Measurements from ENCODE around the gene NPW.
A peak's percentile ranks its signal among the peaks of the same experiment; 100 is the strongest.

NPW gene

DNA sequence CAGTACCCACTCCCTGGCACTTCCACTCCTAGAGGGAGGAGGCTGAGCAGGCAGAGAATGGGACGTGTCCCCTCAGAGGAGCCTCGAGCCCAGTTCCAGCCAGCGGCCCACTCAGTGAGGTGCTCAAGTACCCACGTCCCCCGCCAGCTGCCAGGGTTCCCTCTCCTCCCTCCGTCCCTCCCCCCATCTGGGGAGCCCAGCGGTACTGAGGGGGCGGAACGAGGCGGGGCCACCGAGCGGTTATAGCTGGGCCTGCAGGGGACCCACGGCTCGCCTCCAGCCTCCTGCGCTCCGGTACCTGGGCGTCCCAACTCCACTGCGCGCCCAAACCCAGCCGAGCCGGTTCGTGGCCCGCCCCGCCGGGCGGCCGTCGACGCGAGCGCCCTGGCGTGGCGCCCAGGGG is at the start of gene NPW:
Gene NPW (plus strand): TSS at position 268 of the 403 bp plus-strand sequence.
- no peak for DNase-seq

- peak; percentile 63 for DNase-seq
These were observed 47.6 kb upstream of the NPW start, which contains the start of gene TBL3 for GRCh38 chr16:1971796-1972489. TBL3 (plus strand) TSS chr16:1972053; CDS start chr16:1972165, 112 bp downstream.

GRCh38 chr16:1972490-1972877 is 47.1 kb upstream of the NPW start:
- no peak for DNase-seq

DNA sequence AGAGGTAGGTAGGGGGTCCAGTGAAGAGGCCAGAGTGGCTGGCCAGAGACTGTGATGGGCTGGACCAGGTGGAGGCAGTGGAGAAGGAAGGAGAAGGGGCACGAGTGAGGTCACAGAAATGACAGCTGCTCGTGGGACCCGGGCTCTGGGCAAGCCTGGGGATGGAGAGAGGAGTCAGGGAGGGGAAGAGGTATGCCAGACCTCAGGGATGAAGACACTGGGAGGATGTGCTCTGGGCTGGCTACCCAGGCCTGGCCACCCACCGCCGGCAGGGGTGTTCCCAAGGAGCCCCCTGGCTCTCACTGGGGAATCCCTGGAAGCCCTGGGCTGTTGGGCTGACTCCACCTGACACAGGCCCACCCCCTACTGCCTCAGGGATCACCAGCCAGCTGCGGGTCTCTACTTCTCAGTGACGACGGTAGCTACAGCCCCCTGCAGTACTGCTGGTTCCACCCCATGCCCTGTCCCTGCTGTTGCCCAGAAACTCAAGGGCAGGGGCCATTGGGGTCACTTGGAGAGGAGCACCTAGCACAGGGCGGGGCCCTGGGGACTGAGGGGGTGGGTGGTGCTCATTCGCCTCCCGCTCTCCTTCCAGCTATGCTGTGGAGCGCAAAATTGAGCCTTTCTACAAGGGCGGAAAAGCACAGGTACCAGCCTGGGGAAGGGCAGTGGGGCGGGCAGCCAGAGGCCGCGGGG is 46.0 kb upstream of the NPW start:
- no peak for DNase-seq

GRCh38 chr16:1974157-1975070 is 45.2 kb upstream of the NPW start:
- DNase-seq: no peak

GRCh38 chr16:1975432-1976215 is 44.0 kb upstream of the NPW start:
- DNase-seq: no peak

DNA sequence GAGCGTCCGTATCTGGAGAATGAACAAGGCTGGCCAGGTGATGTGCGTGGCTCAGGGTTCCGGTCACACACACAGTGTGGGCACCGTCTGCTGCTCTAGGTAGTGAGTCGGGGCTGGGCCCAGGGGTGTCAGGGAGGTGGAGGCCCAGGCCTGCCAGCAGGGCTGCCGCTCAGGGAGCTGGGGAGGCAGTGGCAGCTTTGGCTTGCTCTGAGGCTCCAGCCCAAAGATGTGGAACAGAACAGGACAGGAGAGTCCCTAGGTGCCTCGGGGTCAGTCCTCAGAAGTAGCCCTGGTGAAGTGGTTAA is 43.4 kb upstream of the NPW start:
- DNase-seq: no peak

DNA sequence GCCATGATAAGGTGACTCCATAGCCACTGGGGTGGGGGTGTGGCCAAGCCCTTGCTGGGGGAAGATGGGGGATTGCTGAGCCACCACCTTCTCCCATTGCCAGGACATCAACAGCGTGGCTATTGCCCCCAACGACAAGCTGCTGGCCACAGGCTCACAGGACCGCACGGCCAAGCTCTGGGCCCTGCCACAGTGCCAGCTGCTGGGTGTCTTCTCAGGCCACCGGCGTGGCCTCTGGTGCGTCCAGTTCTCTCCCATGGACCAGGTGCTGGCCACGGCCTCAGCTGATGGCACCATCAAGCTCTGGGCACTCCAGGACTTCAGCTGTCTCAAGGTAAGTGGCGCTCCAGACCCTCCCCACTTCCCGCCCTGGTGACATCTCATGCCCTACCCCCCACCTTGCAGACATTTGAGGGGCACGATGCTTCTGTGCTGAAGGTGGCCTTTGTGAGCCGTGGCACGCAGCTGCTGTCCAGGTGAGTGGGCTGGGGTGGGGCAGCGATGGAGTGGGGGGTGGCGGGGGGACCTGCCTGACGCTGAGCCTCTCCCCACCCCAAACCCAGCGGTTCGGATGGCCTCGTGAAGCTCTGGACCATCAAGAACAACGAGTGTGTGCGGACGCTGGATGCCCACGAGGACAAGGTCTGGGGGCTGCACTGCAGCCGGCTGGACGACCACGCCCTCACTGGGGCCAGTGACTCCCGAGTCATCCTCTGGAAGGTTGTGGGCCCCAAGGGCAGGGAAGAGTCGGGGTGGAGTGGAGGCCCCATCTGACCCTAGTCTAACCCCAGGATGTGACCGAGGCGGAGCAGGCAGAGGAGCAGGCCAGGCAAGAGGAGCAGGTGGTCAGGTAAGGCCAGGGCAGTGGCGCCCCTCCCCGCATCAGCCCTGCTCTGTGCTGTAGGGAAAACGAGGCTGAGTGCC is 42.4 kb upstream of the NPW start:
- no peak for DNase-seq

GRCh38 chr16:1977875-1978268 is 41.7 kb upstream of the NPW start:
- DNase-seq: no peak

GRCh38 chr16:1978476-1979120 is 41.0 kb upstream of the NPW start:
- no peak for DNase-seq

GRCh38 chr16:1979271-1980029 is 40.1 kb upstream of the NPW start:
- DNase-seq: no peak

GRCh38 chr16:1980030-1980769 is 39.4 kb upstream of the NPW start:
- no peak for DNase-seq

DNA sequence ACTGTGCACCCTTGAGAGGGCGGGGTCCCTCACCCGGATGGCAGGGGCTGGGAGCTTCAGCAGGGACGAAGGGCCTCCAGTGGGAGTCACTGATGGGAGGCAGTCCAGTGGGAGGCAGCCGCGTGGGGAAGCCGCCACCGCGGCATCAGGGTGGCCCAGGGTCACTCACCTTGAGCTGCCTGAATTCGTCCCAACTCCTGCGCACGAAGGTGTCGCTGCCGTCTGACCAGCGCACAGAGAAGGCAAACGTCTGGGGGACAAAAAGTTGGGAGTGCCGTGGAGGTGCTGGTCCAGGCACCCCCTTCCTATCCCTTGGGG is 38.9 kb upstream of the NPW start:
- DNase-seq: no peak

DNA sequence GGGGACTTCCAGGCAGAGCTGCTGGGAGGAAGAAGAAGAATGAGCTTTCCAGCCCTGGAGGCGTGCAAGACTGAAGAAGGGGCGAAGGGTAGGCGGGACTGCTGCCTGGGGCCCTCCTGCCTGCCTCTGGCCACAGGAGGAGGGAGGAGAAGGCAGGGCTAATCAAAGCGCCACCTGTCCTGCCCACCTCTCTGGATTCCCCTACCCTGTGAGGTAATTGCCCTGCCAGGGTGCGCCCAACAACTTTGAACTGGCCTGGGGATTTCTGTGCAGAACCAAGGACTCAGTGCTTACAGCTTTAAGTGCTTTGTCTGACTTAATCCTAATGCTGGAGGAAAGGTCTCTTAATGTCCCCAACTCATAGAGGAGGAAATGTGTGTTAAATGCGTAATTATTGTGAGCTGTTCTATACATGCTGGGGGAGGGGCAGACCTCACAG is 38.2 kb upstream of the NPW start, which contains the start of gene NOXO1:
Gene NOXO1 (minus strand): TSS at position 72 of the 439 bp plus-strand sequence. CDS start 290 bp downstream, outside the sequence.
- no peak for DNase-seq

DNA sequence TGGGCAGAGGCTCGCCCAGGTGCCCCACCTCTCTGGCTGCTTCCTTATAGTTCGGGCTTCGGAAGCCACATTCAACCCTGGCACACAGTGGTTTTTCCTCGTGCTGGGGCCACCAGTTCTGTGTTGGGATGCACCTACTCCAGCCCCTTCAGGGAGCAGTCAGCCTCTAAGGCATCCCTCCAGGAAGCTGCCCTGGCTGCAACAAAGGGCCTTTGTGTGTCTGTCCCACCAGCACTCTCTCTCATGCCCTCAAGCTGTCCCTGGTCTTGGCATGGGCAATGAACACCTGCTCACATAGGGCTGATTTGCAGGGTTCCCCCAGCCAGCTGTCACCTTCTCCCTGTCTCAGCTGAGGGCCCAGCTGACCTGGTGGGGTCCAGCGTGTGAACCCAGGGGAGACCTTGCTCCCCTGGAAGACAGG is 37.6 kb upstream of the NPW start:
- no peak for DNase-seq

DNA sequence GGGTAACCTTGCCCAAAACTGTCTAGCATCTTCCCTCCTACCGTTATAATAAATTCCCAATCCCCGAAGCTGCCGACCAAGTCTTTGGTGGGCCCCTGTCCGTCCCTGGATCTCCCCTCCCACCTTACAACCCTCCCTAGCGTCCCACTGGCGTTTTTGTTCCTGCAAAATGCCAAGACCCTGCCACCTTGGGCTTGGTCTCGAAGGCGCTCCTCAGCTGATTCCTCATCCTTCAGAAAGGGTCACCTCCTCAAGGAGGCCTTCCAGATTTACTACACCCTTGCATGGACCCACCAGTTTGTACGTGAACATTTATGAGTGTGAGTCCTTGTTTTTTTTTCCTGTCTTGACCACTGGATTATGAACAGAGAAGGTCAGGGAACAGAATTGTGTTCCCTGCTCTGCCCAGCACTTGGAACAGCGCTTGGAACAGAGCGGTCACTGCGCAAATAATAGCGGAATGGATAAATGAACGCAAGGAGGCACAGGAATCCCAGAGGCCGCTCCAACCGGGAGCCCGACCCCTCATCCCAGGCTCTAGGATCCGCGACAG is 36.5 kb upstream of the NPW start:
- no peak for DNase-seq

- DNase-seq: peak; percentile 74
These were observed 35.8 kb upstream of the NPW start, which contains the start of gene GFER for GRCh38 chr16:1983544-1984346. GFER (plus strand) TSS chr16:1984193; CDS start chr16:1984219, 26 bp downstream.

All from NCI-H510A treated with DMSO at 0.1 percent for 48 hours (cell line).